ENCODE results near the gene PITRM1.
"Not testable (repeated sequence)": the region's sequence is repeated elsewhere in the genome, so short reads cannot be mapped to it uniquely, and the experiment has no call there.

PITRM1 gene

GRCh38 chr10:3172446-3173170, at the start of gene PITRM1:
PITRM1 (minus strand) TSS chr10:3172782; CDS start chr10:3172772, 10 bp downstream.
- peak; percentile 99 for DNase-seq (ENCODE audit: low spot score)

GRCh38 chr10:3222068-3222467, 49.5 kb upstream of the PITRM1 start:
- DNase-seq (ENCODE audit: low spot score) = no peak

GRCh38 chr10:3221601-3222000, 49.0 kb upstream of the PITRM1 start:
- not testable (repeated sequence) for DNase-seq (ENCODE audit: low spot score)

- DNase-seq (ENCODE audit: low spot score) = no peak
These were observed 48.3 kb upstream of the PITRM1 start for GRCh38 chr10:3220853-3221252.

- not testable (repeated sequence) for DNase-seq (ENCODE audit: low spot score)
These were observed 46.5 kb upstream of the PITRM1 start for GRCh38 chr10:3219021-3219628.

- no peak for DNase-seq (ENCODE audit: low spot score)
These were observed 45.3 kb upstream of the PITRM1 start for GRCh38 chr10:3217853-3218252.

GRCh38 chr10:3217301-3217700, 44.7 kb upstream of the PITRM1 start:
- DNase-seq (ENCODE audit: low spot score) = no peak

- no peak for DNase-seq (ENCODE audit: low spot score)
These were observed 42.7 kb upstream of the PITRM1 start for GRCh38 chr10:3215153-3215775.

- no peak for DNase-seq (ENCODE audit: low spot score)
These were observed 41.4 kb upstream of the PITRM1 start for GRCh38 chr10:3213758-3214515.

- no peak for DNase-seq (ENCODE audit: low spot score)
These were observed 40.6 kb upstream of the PITRM1 start for GRCh38 chr10:3213208-3213607.

- DNase-seq (ENCODE audit: low spot score) = no peak
These were observed 37.8 kb upstream of the PITRM1 start for GRCh38 chr10:3210251-3210877.

GRCh38 chr10:3208481-3209406, 36.2 kb upstream of the PITRM1 start:
- no peak for DNase-seq (ENCODE audit: low spot score)

GRCh38 chr10:3207351-3207750, 34.8 kb upstream of the PITRM1 start:
- no peak for DNase-seq (ENCODE audit: low spot score)

GRCh38 chr10:3206511-3207157, 34.1 kb upstream of the PITRM1 start:
- no peak for DNase-seq (ENCODE audit: low spot score)

GRCh38 chr10:3203972-3204371, 31.4 kb upstream of the PITRM1 start:
- no peak for DNase-seq (ENCODE audit: low spot score)

GRCh38 chr10:3203016-3203811, 30.6 kb upstream of the PITRM1 start:
- no peak for DNase-seq (ENCODE audit: low spot score)

- no peak for DNase-seq (ENCODE audit: low spot score)
These were observed 29.2 kb upstream of the PITRM1 start for GRCh38 chr10:3201796-3202195.

- no peak for DNase-seq (ENCODE audit: low spot score)
These were observed 26.9 kb upstream of the PITRM1 start for GRCh38 chr10:3199488-3199887.

GRCh38 chr10:3198900-3199299, 26.3 kb upstream of the PITRM1 start:
- no peak for DNase-seq (ENCODE audit: low spot score)
